CD4-positive, alpha-beta T cell treated with Interleukin-15 for 1 hour (primary cell): ENCODE measurements around the gene IFNK.

Source experiments
- DNase-seq: peaks from one replicate; pipeline ENCODE4 v3.0.0-alpha.2; 2020

The IFNK gene

GRCh38 chr9:27539479-27540441, 15.7 kb downstream of the IFNK start:
- no peak for DNase-seq

GRCh38 chr9:27540502-27540901, 16.4 kb downstream of the IFNK start:
- DNase-seq: no peak

GRCh38 chr9:27541740-27542139, 17.6 kb downstream of the IFNK start:
- no peak for DNase-seq

GRCh38 chr9:27542508-27542907, 18.4 kb downstream of the IFNK start:
- DNase-seq: no peak

- no peak for DNase-seq
Measured at GRCh38 chr9:27545471-27545870, 21.4 kb downstream of the IFNK start.

- DNase-seq: no peak
Measured at GRCh38 chr9:27548055-27548741, 24.1 kb downstream of the IFNK start.

- DNase-seq: no peak
Measured at GRCh38 chr9:27549196-27549755, 25.2 kb downstream of the IFNK start.

GRCh38 chr9:27554712-27555111, 30.6 kb downstream of the IFNK start:
- no peak for DNase-seq

- no peak for DNase-seq
Measured at GRCh38 chr9:27556470-27556869, 32.4 kb downstream of the IFNK start.

GRCh38 chr9:27558307-27558706, 34.2 kb downstream of the IFNK start:
- no peak for DNase-seq

- DNase-seq: no peak
Measured at GRCh38 chr9:27560457-27560856, 36.4 kb downstream of the IFNK start.

GRCh38 chr9:27561685-27562084, 37.6 kb downstream of the IFNK start:
- no peak for DNase-seq

GRCh38 chr9:27563738-27564430, 39.8 kb downstream of the IFNK start:
- no peak for DNase-seq

GRCh38 chr9:27564670-27565069, 40.6 kb downstream of the IFNK start:
- no peak for DNase-seq

- DNase-seq: no peak
Measured at GRCh38 chr9:27565696-27566095, 41.6 kb downstream of the IFNK start.

GRCh38 chr9:27566118-27566517, 42.0 kb downstream of the IFNK start:
- no peak for DNase-seq

GRCh38 chr9:27569406-27569805, 45.3 kb downstream of the IFNK start:
- no peak for DNase-seq

- DNase-seq: no peak
Measured at GRCh38 chr9:27571011-27571410, 46.9 kb downstream of the IFNK start.

- no peak for DNase-seq
Measured at GRCh38 chr9:27572061-27572460, 48.0 kb downstream of the IFNK start.

- DNase-seq: peak; percentile 83
Measured at GRCh38 chr9:27572566-27572917, 48.5 kb downstream of the IFNK start.

GRCh38 chr9:27572918-27573633, 49.0 kb downstream of the IFNK start, which contains the start of gene C9orf72:
Gene C9orf72, minus strand, starts transcription at chr9:27573481. Its CDS starts 6,361 bp downstream, at chr9:27567120.
- DNase-seq: peak; percentile 88
